ENCODE data around the gene CDK6.

Gene CDK6

GRCh38 chr7:92560602-92561001 lies 275.8 kb downstream of the CDK6 start:
- in situ Hi-C loops (cut with MboI; ENCODE audit: low sequenced_read_pairs, unreplicated experiment) = no loop called here
- DNase-seq (ENCODE audit: low spot score) = no peak
- no peak for TF ChIP-seq CTCF (IDR thresholded peaks at IDR 0.05; ENCODE audit: borderline replicate concordance, control extremely low read depth, extremely low read depth, insufficient read depth, missing control alignments)

- no peak for TF ChIP-seq CTCF (IDR thresholded peaks at IDR 0.05; ENCODE audit: borderline replicate concordance, control extremely low read depth, extremely low read depth, insufficient read depth, missing control alignments)
- in situ Hi-C loops (cut with MboI; ENCODE audit: low sequenced_read_pairs, unreplicated experiment) = no loop called here
- no peak for DNase-seq (ENCODE audit: low spot score)
These were observed 278.5 kb downstream of the CDK6 start for GRCh38 chr7:92557808-92558362.

GRCh38 chr7:92557249-92557648 lies 279.1 kb downstream of the CDK6 start:
- in situ Hi-C loops (cut with MboI; ENCODE audit: low sequenced_read_pairs, unreplicated experiment) = no loop called here
- no peak for DNase-seq (ENCODE audit: low spot score)
- TF ChIP-seq CTCF (IDR thresholded peaks at IDR 0.05; ENCODE audit: borderline replicate concordance, control extremely low read depth, extremely low read depth, insufficient read depth, missing control alignments) = no peak

Measured in GM13976 (cell line).